HG02981 (cell line): ENCODE results near the gene LSM14B.

Experiments
- ATAC-seq: cut with Tn5 transposase; IDR thresholded peaks from one replicate; pipeline ENCODE4 v1.9.1; 2021; ENCODE audit warnings: mild to moderate bottlenecking, moderate library complexity; ENCODE audit not compliant: unreplicated experiment

Gene LSM14B

GRCh38 chr20:62160876-62161275 lies 38.6 kb downstream of the LSM14B start:
- ATAC-seq = no peak

GRCh38 chr20:62161347-62161746 lies 39.1 kb downstream of the LSM14B start:
- ATAC-seq = no peak

- ATAC-seq = no peak
These were observed 40.6 kb downstream of the LSM14B start for GRCh38 chr20:62162765-62163484.

GRCh38 chr20:62163485-62163865 lies 41.2 kb downstream of the LSM14B start:
- ATAC-seq = no peak

GRCh38 chr20:62163986-62164762 lies 41.9 kb downstream of the LSM14B start:
- no peak for ATAC-seq

GRCh38 chr20:62164879-62165761 lies 42.8 kb downstream of the LSM14B start:
- no peak for ATAC-seq

- no peak for ATAC-seq
These were observed 43.6 kb downstream of the LSM14B start for GRCh38 chr20:62165762-62166399.

GRCh38 chr20:62167474-62167873 lies 45.2 kb downstream of the LSM14B start:
- no peak for ATAC-seq

- ATAC-seq = no peak
These were observed 45.8 kb downstream of the LSM14B start for GRCh38 chr20:62168061-62168460.

- ATAC-seq = no peak
These were observed 46.7 kb downstream of the LSM14B start for GRCh38 chr20:62168890-62169435.

- ATAC-seq = no peak
These were observed 48.3 kb downstream of the LSM14B start for GRCh38 chr20:62170536-62170935.

- no peak for ATAC-seq
These were observed 49.0 kb downstream of the LSM14B start for GRCh38 chr20:62171245-62171644.

GRCh38 chr20:62172666-62173065 lies 50.4 kb downstream of the LSM14B start:
- no peak for ATAC-seq

- no peak for ATAC-seq
These were observed 51.9 kb downstream of the LSM14B start for GRCh38 chr20:62174021-62174804.

GRCh38 chr20:62174870-62175624 lies 52.8 kb downstream of the LSM14B start:
- ATAC-seq = no peak

- no peak for ATAC-seq
These were observed 53.4 kb downstream of the LSM14B start for GRCh38 chr20:62175711-62176110.

GRCh38 chr20:62176866-62177265 lies 54.6 kb downstream of the LSM14B start:
- ATAC-seq = no peak

- no peak for ATAC-seq
These were observed 55.0 kb downstream of the LSM14B start for GRCh38 chr20:62177307-62177706.
